ENCODE results near the gene NDRG3.

DNA sequence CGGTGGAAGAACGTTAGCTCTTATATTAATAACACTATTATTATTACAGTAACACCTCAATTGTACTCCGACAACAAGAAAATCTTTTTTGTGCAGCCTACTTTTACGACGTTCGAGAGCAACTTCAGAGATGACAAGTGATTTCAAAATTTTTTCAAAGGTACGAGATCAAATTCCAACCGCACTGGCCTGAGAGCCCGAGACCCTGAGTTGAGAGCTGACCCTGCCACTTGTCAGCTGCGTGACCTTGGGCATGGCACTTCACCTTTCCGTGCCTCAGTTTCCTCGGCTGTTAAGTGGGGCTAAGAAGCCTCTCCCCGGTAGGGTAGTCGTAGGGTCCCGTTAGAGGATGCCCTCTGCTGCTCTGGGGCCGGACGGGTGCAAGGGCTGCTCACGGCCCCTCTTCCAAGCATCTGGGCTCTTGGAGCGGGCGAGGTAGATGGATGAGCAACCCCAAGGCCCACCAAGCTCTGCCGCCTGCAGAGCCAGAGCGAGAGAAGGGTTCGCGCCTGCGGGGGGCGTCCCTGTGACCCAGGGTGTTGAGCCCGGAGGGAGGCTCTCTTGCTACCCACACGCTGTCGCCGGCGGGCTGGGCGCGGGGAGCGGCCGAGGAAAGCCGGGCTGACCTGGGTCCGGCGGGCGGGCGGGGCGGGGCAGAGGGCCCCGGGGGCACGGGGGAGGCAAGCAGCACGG, 510 bp downstream of the NDRG3 start:
- TF ChIP-seq CTCF (IDR thresholded peaks at IDR 0.05; ENCODE audit: insufficient read depth, low read length, poor library complexity, severe bottlenecking) = peak; percentile 24
- TF ChIP-seq EZH2phosphoT487 (conservative IDR thresholded peaks at IDR 0.05; ENCODE audit: low read length) = no peak
